HG03103 (cell line): ENCODE data around the gene TASP1.
"Not testable (repeated sequence)": the region's sequence is repeated elsewhere in the genome, so short reads cannot be mapped to it uniquely, and the experiment has no call there.

Experiments
- ATAC-seq: cut with Tn5 transposase; IDR thresholded peaks from one replicate; pipeline ENCODE4 v1.9.1; 2021; ENCODE audit warnings: low read depth; ENCODE audit not compliant: unreplicated experiment

TASP1 gene

DNA sequence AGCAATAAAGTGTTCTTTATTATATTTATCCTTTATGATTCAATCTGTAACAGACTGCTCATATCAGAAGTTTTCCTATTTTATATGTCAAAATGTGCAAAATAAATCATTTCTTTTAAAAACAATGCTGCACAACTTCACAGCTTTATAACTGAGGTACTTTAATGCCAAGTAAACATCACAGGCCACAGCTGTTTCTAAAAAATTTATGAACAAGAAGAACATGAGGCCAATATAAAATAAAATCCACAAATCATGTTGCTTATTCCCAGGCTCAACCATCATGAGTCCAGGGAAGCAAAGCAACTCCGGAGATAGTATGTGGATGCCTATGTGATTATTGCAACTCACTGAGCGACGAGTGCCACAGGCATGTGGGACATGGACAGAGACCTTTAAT, 222.2 kb downstream of the TASP1 start:
- ATAC-seq, result no peak

DNA sequence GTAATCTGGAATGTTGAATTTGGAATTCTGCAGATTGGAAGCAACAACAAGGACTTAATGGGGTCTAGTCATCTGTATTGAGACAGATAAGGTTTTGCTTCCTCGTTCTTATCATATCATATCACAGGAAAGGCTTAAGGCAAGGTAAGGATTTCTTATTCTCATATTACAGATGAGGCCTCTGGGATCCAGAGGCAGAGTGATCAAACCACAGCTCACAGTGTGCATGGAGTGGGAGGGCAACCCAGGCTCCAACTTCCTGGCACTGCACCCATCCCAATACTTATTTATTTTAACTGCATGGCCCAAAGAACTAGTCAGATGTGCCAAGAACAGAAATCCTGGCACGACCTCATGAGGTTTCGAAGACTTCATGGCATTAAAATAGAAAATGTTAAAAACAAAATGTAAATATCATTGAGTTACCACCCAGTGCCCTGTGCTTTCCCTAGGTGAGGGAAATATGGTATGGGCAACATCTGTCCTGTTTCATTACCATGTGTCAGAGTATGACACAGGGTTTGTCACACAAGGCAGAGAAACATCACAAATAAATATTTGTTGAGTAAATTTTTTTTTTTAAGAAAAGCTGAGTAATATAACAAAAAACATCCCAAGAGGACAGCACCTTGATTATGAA, 225.8 kb downstream of the TASP1 start:
- no peak for ATAC-seq

DNA sequence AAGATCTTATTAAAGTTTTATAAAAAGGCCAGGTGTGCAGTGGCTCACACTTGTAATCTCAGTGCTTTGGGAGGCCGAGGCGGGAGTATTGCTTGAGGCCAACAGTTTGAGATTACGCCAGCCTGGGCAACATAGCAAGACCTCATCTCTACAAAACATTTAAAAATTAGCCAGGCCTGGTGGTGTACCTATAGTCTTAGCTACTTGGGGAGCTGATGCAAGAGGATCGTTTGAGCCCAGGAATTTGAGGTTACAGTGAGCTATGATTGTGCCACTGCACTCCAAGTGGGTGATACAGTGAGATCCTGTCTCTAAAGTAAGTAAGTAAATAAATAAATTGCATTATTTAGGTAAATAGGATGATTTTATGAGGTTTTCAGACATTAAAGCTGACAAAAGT, 234.4 kb downstream of the TASP1 start:
- ATAC-seq, result no peak

DNA sequence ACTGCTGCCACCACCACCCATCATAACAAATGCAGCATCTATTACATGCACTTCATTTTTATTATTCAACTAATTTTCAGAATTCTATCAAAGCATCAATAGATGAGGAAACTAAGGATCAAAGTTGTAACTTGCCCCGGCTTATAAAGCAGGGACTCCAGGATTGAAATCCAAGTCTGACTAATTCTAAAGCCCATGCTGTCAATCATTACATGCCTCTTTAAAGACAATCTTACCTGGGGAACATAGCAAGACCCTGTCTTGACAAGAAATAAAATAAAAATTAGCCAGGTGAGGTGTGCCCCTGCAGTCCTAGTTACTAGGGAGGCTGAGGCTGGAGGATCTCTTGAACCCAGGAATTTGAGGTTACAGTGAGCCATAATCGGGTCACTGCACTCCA, 235.3 kb downstream of the TASP1 start:
- ATAC-seq, result no peak

DNA sequence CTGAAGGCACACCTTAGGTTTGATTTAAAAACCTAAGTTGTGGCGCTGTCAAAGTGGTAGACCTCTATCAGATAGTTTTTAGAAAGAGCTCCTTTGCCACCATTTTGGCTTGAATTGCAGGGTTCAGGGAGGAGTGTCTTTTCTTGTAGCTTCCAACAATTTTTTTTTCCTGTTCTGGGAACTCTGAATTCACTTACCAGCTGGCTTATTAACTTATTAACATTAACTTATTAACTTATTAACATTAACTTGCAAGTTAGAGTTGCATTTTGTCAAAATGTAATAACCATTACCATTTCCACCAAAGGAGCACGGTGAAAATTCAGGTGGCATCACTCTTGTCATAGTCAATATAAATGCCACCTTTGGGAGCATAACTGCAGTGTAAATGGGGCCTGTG, 235.7 kb downstream of the TASP1 start:
- ATAC-seq, result no peak

DNA sequence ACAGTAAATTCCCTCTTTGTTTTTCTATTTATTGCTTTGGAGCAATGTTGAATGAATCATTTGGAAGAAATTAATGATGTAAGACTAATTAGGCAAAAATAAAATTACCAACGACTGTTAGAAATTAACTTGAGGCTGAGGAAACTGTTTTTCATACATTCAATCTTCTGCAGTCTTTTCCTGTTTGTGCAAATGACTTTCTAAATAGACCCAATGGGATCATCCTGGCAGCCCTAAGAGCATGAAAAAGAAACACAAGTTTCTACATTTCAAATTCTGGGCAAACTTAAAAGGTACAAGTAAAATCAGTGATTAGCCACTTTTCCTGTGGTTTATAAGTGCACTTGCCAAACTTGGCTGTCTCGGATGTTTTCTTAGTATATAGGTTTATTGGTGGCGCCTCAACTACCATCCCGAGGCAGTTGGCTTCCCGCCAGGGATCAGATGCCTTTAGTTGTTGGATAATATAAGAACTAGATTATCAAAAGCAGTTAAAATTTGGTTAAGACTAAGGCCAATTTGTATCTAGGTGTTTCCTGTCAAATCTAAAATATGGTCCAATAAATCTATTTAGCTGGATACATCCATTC, 236.5 kb downstream of the TASP1 start:
- ATAC-seq, result no peak

DNA sequence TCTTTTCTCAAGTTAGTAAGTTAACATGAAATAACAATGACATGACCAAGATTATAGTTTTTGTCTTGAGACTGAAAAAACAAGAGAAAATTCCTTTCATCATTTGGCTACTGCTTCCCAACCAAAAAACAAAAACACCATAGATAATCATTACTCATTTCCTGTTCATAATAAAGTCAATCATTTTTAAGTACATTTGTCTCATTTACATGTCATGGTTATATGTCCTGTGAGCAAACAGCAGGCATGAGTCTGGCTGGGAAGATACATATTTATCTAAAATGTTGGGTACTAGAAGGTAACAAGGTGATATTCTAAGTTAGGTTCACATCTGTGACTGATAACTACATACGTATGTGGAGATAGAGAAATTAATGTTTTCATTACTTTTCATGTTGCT, 237.1 kb downstream of the TASP1 start:
- ATAC-seq, result no peak

DNA sequence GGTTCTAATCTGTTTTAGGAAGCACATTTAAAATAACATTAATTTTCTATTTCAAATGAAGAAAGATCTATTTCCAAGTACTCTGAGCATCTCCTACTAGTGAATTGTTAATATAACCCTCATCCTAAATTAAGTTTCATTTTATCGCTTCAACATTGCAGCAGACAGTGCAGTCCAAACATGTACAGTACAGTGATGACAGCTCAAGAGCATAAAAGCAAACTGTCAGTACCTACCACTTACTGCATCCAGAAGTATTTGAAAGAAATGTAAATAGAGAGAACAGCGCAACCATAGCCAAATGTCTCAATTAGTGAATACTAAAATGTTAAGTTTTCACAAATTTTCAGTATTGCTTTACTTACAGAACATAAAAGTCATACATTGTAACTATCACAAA, 238.3 kb downstream of the TASP1 start:
- no peak for ATAC-seq

DNA sequence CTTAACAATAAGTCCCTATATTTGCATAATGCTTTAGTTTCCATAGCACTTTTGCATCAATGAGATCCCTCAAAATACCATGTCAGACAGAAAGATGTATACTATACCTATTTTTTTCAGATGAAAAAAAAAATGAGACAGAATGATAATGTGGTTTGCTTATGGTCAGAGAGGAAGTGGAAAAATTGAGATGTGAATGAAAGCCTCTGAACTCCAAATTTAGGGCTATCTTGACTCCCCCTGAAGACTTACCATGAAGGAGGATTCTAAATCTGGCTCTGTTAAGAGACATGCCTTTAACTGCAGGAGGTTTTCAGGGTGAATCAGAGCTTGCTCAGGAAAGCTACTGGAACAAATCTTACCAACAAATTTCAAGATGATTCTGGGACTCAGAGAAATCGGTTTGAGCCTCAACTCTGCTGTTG, 241.4 kb downstream of the TASP1 start:
- ATAC-seq, result no peak

DNA sequence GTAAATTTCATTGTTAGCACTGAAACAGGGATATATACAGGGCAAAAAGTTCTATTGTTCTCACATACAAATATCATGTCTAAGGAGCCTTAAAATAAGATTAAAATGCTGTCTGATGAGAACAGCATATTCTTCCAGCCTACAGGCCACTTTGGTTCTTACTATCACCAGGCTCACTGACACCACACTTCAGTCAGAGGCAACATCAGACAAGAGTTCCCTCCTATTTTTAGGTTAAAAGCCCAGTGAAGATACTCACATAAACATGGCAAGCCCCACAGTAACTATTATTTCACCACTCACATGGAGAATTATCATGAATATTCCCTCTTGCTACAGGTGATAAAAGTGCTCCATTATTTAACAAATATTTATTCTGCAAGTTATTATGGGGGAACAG, 241.9 kb downstream of the TASP1 start:
- no peak for ATAC-seq

DNA sequence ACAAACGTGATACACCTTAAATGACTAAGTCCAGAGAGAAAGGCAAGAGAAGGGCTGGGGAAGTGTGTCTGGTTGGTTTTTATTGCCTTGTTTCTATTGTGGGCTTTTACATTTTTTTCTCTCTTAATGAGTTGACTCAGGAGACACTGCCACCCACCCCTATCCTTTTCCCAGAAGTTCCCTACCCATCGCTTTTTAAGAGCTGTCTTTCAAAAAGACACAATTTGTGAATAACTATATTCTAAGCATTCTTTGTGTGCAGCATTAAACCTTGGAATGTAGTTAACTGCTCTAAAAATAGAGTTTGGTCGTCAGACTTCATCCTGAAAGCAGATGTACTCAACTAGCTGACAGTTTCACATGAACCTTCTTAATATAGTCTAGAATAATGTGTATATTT, 242.7 kb downstream of the TASP1 start:
- ATAC-seq, result no peak

DNA sequence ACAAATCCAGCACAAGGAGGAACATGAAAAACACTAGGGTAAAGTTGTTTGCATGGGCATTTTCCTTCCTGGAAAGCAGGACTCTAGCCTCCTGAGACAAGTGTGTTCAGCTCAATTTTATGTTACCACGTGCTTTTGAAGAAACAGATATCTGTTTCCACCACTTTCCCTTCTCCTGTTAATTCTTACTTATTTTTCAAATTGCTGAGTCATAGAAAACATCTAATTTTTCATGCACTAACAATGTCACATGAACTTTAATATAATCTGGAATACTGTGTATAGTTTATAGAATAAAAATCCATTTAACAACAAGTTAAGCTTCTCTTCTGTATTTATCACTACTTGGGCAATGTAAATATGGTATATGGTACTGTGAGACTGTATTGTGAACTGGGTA, 243.5 kb downstream of the TASP1 start:
- no peak for ATAC-seq

DNA sequence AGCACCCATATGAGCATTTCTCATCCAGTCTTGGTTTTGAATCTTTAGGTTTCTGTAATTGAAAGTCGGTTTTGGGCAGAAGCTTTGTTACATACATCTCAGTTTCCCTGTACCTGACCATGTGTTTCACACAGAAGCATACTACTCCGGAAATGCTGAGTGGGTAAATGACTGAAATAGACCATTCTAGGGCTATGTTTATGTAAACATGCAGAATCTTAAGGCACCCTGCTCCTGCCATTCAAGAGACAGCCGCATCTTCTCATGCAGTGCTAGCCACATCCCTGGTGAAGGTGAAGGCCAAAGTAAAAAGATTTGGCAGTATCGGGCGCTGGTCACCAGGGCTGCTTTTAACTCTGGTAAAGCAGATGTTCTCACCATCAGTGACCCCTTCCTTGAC, 246.3 kb downstream of the TASP1 start:
- ATAC-seq, result no peak

DNA sequence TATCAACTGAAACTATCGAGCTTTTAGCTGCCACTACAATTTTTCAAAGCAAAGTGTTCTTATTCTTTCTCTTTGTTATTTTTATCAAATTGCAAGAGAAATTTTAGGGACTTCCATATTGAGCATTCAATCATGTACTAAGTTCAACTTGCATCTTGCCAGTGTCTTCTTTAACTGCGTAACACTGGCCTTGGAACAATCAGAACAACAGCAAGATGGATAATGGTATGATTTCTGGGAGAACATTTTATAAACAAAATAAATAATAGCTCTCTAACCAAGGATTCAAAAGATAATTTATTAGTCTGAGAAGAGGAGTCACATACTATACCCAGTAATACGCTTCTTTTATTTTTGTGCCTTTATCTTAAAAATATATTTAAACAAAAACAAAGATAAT, 249.6 kb downstream of the TASP1 start:
- ATAC-seq, result no peak

DNA sequence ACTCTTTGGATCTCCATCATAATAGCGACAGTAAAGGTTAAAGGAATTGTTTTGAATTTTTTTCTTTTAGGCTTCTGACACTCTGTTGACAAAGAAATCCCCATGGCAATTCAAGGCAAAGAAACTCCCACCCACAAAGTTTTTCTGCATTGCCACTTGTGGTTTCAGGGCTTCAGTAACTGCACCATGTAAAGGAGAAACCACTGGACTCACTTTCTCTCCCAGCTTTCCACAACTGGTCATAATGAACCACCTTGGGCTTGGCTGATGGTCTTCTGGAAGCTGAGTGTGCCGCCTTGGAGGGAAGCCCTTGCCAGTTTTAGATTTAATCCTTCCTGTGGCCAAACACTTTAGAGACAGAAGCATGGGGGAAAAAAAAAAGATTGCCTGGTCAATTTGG, 254.6 kb downstream of the TASP1 start:
- ATAC-seq, result no peak

DNA sequence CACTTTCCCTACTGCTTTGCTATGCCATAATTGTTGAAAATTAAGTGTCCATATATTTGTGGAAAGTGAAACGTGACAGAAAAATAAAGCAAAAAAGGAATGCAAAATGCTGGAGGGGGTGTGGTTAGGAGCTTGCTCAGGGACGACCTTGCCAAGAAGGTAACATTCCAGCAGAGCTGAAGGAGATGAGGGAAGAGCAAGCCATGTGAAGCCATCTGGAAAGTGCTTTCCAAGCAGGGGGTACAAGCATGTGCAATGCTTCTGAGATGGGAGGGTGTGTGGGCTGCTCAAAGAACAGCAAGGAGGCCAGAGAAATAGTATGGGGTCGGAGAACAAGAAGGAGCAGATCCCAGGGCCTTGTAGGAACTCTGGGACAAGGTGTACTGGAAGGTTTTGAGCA, 255.9 kb downstream of the TASP1 start:
- no peak for ATAC-seq

DNA sequence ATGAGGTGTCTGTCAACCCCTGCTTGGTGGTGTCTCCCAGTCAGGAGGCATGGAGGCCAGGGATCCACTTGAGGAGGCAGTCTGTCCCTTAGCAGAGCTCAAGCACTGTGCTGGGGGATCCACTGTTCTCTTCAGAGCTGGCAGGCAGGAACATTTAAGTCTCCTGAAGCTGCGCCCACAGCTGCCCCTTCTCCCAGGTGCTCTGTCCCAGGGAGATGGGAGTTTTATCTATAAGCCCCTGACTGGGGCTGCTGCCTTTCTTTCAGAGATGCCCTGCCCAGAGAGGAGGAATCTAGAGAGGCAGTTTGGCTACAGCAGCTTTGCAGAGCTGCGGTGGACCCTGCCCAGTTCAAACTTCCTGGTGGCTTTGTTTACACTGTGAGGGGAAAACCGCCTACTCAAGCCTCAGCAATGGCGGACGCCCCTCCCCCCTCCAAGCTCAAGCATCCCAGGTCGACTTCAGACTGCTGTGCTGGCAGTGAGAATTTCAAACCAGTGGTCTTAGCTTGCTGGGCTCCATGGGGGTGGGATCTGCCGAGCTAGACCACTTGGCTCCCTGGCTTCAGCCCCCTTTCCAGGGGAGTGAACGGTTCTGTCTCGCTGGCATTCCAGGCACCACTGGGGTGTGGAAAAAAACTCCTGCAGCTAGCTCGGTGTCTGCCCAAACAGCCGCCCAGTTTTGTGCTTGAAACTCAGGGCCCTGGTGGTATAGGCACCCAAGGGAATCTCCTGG, 258.1 kb downstream of the TASP1 start:
- not testable (repeated sequence) for ATAC-seq

DNA sequence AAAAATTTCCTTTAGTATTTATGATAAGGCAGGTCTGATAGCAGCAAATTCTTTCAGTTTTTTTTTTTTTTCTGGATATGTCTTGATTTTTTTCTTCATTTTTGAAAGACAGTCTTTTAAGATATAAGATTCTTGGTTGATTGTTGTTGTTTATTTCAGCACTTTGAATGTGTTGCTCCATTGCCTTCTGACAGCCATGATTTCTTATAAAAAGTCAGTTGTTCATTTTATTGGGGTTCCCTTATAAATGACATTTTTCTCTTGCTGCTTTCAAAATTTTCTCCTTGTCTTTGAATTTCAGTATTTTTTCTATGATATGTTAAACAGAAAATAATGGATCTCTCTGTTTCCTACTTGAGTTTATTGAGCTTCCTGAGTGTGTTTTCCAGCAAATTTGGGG, 265.3 kb downstream of the TASP1 start:
- no peak for ATAC-seq

DNA sequence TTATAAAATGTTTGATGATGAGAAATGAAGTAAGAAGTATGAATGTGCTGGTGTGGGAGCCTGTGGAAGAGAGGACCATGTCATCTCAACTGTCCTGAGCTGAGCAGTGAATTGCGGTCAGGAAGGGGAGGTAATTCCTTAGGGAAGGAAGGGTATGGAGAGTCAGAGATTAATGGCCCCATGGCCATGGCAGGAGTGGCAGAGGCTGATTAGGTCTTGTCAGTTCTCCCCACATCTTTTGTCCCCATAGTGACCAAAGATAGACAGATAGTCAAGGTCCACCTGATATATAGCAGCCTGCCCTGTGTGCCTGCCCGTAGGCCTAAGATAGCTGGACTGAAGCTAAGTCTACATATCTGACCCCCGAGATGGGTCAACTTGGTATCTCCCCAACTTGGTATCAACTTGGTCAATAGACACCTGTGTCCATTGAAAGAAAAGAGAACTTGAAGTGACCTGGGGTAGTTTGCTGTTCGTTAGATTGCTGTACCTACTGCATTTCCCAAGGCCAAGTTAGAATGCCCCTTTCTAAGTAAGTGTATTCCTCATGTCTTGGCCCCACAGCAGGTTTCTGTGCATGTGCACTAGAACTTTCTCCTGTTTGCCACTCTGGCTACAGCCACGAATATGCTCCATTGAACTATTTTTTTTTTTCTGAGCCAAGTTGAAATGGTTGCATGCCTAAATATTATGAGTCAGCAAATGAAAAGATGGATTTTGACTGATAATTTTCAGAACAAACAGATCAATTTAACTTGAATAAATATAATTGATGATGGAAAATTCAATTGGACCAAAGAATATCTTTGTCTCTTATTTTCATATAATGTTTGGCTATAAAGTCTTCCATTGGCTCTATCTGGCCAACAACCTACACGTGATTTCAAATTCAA, 274.2 kb downstream of the TASP1 start:
- ATAC-seq, result no peak

DNA sequence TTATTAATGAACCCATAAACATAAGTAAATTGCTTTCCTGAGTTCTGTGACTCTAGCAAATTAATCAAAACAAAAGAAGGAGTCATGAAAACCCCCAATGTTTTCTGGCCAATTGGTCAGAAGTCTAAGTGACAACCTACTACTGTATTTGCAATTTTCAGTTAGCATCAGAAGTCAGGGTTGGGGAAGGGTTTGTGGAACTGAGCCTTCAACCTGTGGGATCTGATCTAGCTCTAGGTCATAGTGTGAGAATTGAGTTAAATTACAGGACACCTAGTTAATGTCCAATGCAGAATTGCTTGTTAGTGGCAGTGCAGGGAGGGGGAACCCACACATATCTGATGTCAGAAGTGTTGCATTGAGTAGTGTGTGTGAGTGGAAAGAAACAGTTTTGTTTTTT, 275.3 kb downstream of the TASP1 start:
- no peak for ATAC-seq

DNA sequence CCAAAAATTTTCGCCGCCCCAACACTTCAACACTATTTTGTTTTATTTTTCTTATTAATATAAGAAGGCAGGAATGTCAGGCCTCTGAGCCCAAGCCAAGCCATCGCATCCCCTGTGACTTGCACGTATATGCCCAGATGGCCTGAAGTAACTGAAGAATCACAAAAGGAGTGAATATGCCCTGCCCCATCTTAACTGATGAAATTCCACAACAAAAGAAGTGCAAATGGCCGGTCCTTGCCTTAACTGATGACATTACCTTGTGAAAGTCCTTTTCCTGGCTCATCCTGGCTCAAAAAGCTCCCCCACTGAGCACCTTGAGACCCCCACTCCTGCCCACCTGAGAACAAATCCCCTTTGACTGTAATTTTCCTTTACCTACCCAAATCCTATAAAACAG, 276.6 kb downstream of the TASP1 start:
- ATAC-seq, result not testable (repeated sequence)
